Hematopoietic multipotent progenitor cell treated with erythropoietin and hydrocortisone succinate and interleukin-3 and kit ligand, for 15 days (in vitro differentiated cells): ENCODE data around the gene DBNDD1.
"Not testable (repeated sequence)": the region's sequence is repeated elsewhere in the genome, so short reads cannot be mapped to it uniquely, and the experiment has no call there.

Source experiments
- DNase-seq: peaks from one replicate; pipeline ENCODE4 v3.0.0-alpha.2; 2015; ENCODE audit warnings: low spot score

DBNDD1 gene

GRCh38 chr16:90018652-90019542 is at the start of gene DBNDD1:
DBNDD1 (minus strand) TSS chr16:90019456; CDS start chr16:90019341, 115 bp downstream.
- DNase-seq, result no peak

GRCh38 chr16:90061437-90061836 is 42.2 kb upstream of the DBNDD1 start:
- DNase-seq, result no peak

- no peak for DNase-seq
Measured at GRCh38 chr16:90057738-90058173, 38.5 kb upstream of the DBNDD1 start.

- not testable (repeated sequence) for DNase-seq
Measured at GRCh38 chr16:90056521-90056920, 37.3 kb upstream of the DBNDD1 start.

- DNase-seq, result no peak
Measured at GRCh38 chr16:90055371-90055770, 36.1 kb upstream of the DBNDD1 start.

- DNase-seq, result no peak
Measured at GRCh38 chr16:90054554-90054953, 35.3 kb upstream of the DBNDD1 start.

GRCh38 chr16:90053902-90054500 is 34.7 kb upstream of the DBNDD1 start:
- DNase-seq, result no peak

GRCh38 chr16:90050969-90051368 is 31.7 kb upstream of the DBNDD1 start:
- no peak for DNase-seq

- no peak for DNase-seq
Measured at GRCh38 chr16:90048737-90049330, 29.6 kb upstream of the DBNDD1 start.

GRCh38 chr16:90048347-90048722 is 29.1 kb upstream of the DBNDD1 start:
- DNase-seq, result no peak

GRCh38 chr16:90047714-90048346 is 28.6 kb upstream of the DBNDD1 start:
- DNase-seq, result no peak

- DNase-seq, result no peak
Measured at GRCh38 chr16:90046971-90047713, 27.9 kb upstream of the DBNDD1 start.

- no peak for DNase-seq
Measured at GRCh38 chr16:90046122-90046970, 27.1 kb upstream of the DBNDD1 start.

- DNase-seq, result no peak
Measured at GRCh38 chr16:90044111-90044551, 24.9 kb upstream of the DBNDD1 start.

GRCh38 chr16:90043526-90043925 is 24.3 kb upstream of the DBNDD1 start:
- no peak for DNase-seq

- DNase-seq, result no peak
Measured at GRCh38 chr16:90042946-90043514, 23.8 kb upstream of the DBNDD1 start.

- DNase-seq, result no peak
Measured at GRCh38 chr16:90041896-90042473, 22.7 kb upstream of the DBNDD1 start.

- DNase-seq, result no peak
Measured at GRCh38 chr16:90040152-90041023, 21.1 kb upstream of the DBNDD1 start.

GRCh38 chr16:90037276-90037675 is 18.0 kb upstream of the DBNDD1 start:
- DNase-seq, result no peak
